Measurements from ENCODE around the gene TYW1. TPM values are rescaled to one million over a fixed set of nuclear protein-coding genes. Genes with fewer than 3 reads are reported as not detected.
"Not testable (repeated sequence)": the region's sequence is repeated elsewhere in the genome, so short reads cannot be mapped to it uniquely, and the experiment has no call there.

Gene TYW1
- total RNA-seq, 1 experiment from 2014 or later: 24.5 TPM

GRCh38 chr7:67014076-67014622 lies 17.5 kb downstream of the TYW1 start:
- H3K4me1 ChIP-seq (ENCODE audit: control insufficient read depth, insufficient read depth, low read length); in situ Hi-C loops (cut with HindIII; ENCODE audit: low pct_unique_long_range_greater_than_20kb, low sequenced_read_pairs); H3K36me3 ChIP-seq (ENCODE audit: control insufficient read depth, insufficient read depth, low read length); ATAC-seq; intact Hi-C loops (cut with micrococcal nuclease; ENCODE audit: unreplicated experiment); H3K4me3 ChIP-seq (ENCODE audit: low read depth in 2 of 2, low read length in 2 of 2); CTCF ChIA-PET; DNase-seq (ENCODE audit: low read depth, low spot score); H3K27me3 ChIP-seq (ENCODE audit: control insufficient read depth, insufficient read depth, low read length); H3K9me3 ChIP-seq (ENCODE audit: control insufficient read depth, insufficient read depth, low read depth, low read length); H3K27ac ChIP-seq (ENCODE audit: low read length): not testable (repeated sequence)
- POLR2A ChIA-PET: interaction anchor here (0.6 to 0.7 kb wide), 2 partner anchors 8 to 28 kb away, joined by 5 to 21 read pairs; no protein-coding TSS in a partner anchor
- TSS peak; percentile 21 for BruUV-seq (replicated peaks)

- in situ Hi-C loops (cut with HindIII; ENCODE audit: low pct_unique_long_range_greater_than_20kb, low sequenced_read_pairs); intact Hi-C loops (cut with micrococcal nuclease; ENCODE audit: unreplicated experiment); H3K9me3 ChIP-seq (ENCODE audit: control insufficient read depth, insufficient read depth, low read depth, low read length); BruUV-seq (replicated peaks); DNase-seq (ENCODE audit: low read depth, low spot score); H3K36me3 ChIP-seq (ENCODE audit: control insufficient read depth, insufficient read depth, low read length); H3K27me3 ChIP-seq (ENCODE audit: control insufficient read depth, insufficient read depth, low read length); POLR2A ChIA-PET; H3K27ac ChIP-seq (ENCODE audit: low read length); ATAC-seq; H3K4me3 ChIP-seq (ENCODE audit: low read depth in 2 of 2, low read length in 2 of 2); H3K4me1 ChIP-seq (ENCODE audit: control insufficient read depth, insufficient read depth, low read length): not testable (repeated sequence)
- CTCF ChIA-PET: interaction anchor here (0.6 kb wide), 1 partner anchor 987 kb away, joined by 4 read pairs; no protein-coding TSS in a partner anchor
Measured at GRCh38 chr7:67017971-67018370, 21.3 kb downstream of the TYW1 start.

DNA sequence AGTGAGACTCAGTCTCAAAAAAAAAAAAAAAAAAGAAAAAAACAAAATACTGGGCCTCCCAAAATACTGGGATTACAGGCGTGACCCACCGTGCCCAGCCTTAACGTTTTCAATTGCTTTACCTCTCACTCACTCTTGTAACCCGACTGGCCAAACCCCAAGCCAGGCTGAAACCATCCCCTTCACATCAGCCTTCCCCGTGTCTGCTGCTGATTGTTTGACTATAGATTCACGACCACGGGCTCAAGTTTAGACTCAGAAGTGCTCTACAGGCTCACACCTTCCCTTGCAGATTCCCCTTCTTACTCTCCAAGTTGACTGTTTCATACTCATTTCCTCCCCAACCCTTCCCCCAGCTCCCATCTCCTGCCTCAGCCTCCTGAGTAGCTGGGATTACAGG lies 22.3 kb downstream of the TYW1 start:
- in situ Hi-C loops (cut with HindIII; ENCODE audit: low pct_unique_long_range_greater_than_20kb, low sequenced_read_pairs): no loop called here
- TF ChIP-seq POLR2AphosphoS5 (IDR thresholded peaks at IDR 0.05; ENCODE audit: low read depth, low read length) (no peak), SIN3A (IDR thresholded peaks at IDR 0.05; ENCODE audit: borderline replicate concordance, insufficient read depth, low read depth, low read length) (no peak), CTCF (IDR thresholded peaks at IDR 0.05) (no peak), TCF7L2 (IDR thresholded peaks at IDR 0.05; ENCODE audit: low read depth, low read length) (no peak)
- TF ChIP-seq, protein P1, sequence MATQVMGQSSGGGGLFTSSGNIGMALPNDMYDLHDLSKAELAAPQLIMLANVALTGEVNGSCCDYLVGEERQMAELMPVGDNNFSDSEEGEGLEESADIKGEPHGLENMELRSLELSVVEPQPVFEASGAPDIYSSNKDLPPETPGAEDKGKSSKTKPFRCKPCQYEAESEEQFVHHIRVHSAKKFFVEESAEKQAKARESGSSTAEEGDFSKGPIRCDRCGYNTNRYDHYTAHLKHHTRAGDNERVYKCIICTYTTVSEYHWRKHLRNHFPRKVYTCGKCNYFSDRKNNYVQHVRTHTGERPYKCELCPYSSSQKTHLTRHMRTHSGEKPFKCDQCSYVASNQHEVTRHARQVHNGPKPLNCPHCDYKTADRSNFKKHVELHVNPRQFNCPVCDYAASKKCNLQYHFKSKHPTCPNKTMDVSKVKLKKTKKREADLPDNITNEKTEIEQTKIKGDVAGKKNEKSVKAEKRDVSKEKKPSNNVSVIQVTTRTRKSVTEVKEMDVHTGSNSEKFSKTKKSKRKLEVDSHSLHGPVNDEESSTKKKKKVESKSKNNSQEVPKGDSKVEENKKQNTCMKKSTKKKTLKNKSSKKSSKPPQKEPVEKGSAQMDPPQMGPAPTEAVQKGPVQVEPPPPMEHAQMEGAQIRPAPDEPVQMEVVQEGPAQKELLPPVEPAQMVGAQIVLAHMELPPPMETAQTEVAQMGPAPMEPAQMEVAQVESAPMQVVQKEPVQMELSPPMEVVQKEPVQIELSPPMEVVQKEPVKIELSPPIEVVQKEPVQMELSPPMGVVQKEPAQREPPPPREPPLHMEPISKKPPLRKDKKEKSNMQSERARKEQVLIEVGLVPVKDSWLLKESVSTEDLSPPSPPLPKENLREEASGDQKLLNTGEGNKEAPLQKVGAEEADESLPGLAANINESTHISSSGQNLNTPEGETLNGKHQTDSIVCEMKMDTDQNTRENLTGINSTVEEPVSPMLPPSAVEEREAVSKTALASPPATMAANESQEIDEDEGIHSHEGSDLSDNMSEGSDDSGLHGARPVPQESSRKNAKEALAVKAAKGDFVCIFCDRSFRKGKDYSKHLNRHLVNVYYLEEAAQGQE (IDR thresholded peaks at IDR 0.05; ENCODE audit: insufficient read depth in 1 of 2, low read depth in 2 of 2, low read length in 1 of 2): no peak
- no peaks in the 10 kb centered on the region for H3K4me1 ChIP-seq (ENCODE audit: control insufficient read depth, insufficient read depth, low read length)
- H3K4me3 ChIP-seq (ENCODE audit: low read depth in 2 of 2, low read length in 2 of 2): no peak overlapping the region
- no peak overlapping the region for H3K27ac ChIP-seq (ENCODE audit: low read length)
- CTCF ChIA-PET: interaction anchor here (0.5 kb wide), 1 partner anchor 466 kb away, joined by 7 read pairs; no protein-coding TSS in a partner anchor
- intact Hi-C loops (cut with micrococcal nuclease; ENCODE audit: unreplicated experiment): no loop called here
- no peak for ATAC-seq
- BruUV-seq (replicated peaks): no TSS peak
- H3K36me3 ChIP-seq (ENCODE audit: control insufficient read depth, insufficient read depth, low read length): no peaks in the 10 kb centered on the region; the same call in 1 of the 2 replicates
- H3K9me3 ChIP-seq (ENCODE audit: control insufficient read depth, insufficient read depth, low read depth, low read length): no peaks in the 10 kb centered on the region
- POLR2A ChIA-PET: no interaction called here
- DNase-seq (ENCODE audit: low read depth, low spot score): no peak
- H3K27me3 ChIP-seq (ENCODE audit: control insufficient read depth, insufficient read depth, low read length): no peaks in the 10 kb centered on the region

Measured in Panc1 (cell line).